Esophagus muscularis mucosa (tissue), 4 donors: Measurements from ENCODE around the gene TMEM120B. TPM values are rescaled to one million over a fixed set of nuclear protein-coding genes. Genes with fewer than 3 reads are reported as not detected.
"Not testable (repeated sequence)": the region's sequence is repeated elsewhere in the genome, so short reads cannot be mapped to it uniquely, and the experiment has no call there.

Experiments used
- DNase-seq: peaks from one replicate; pipeline ENCODE4 v3.0.0-alpha.2; 2017; ENCODE audit errors: extremely low spot score
- H3K27ac ChIP-seq, 4 donors: fragments of 200-600 bp; sonication (generic); replicated peaks in 1 of 4; 1 replicate in 3 of 4; 2 replicates in 1 of 4; pipeline ENCODE4 v1.5.1; 2016 to 2019; ENCODE audit warnings: mild to moderate bottlenecking in 1 of 4
- H3K27me3 ChIP-seq, 4 donors: fragments of 200-600 bp; sonication (generic); one replicate each; pipeline versions ENCODE4 v1.5.1 to v1.6.0; 2016 to 2019
- H3K36me3 ChIP-seq, 4 donors: fragments of 200-600 bp; sonication (generic); one replicate each; pipeline ENCODE4 v1.5.1; 2016 to 2019
- H3K4me1 ChIP-seq, 4 donors: fragments of 200-600 bp; sonication (generic); one replicate each; pipeline ENCODE4 v1.5.1; 2016 to 2019
- H3K4me3 ChIP-seq, 4 donors: fragments of 200-600 bp; sonication (generic); 1 replicate in 2 of 4; 2 replicates in 2 of 4; pipeline ENCODE4 v1.5.1; 2016 to 2019; ENCODE audit warnings: mild to moderate bottlenecking in 4 of 4, moderate library complexity in 1 of 4
- H3K9me3 ChIP-seq, 4 donors: fragments of 200-600 bp; sonication (generic); 1 replicate in 3 of 4; 2 replicates in 1 of 4; pipeline ENCODE4 v1.5.1; 2016 to 2019
- EP300 ChIP-seq: sonication (generic); formaldehyde crosslinking; IDR thresholded peaks from one replicate; pipeline ENCODE4 v1.6.1; 2017; ENCODE audit warnings: antibody characterized with exemption
- POLR2A ChIP-seq: fragments of 450-650 bp; IDR thresholded peaks from one replicate; pipeline ENCODE4 v1.6.1; 2017; ENCODE audit warnings: antibody characterized with exemption, moderate library complexity, mild to moderate bottlenecking, low read depth
- POLR2AphosphoS5 ChIP-seq, 2 donors: sonication (generic); formaldehyde crosslinking; IDR thresholded peaks; one replicate each; pipeline ENCODE4 v1.6.1; 2017; ENCODE audit warnings: antibody characterized with exemption in 2 of 2
- WGBS: methylation state at CpG from one replicate; pipeline ENCODE4 v1.1.5; 2018; 5-methylcytosine and 5-hydroxymethylcytosine counted together
- intact Hi-C: fragments of 100-400 bp; cut with DNase I; formaldehyde crosslinking; loops from one replicate; pipeline ENCODE4 v1.15.1; 2023
- total RNA-seq, 4 donors: library from RNA; depleted of rRNA; stranded (reverse); fragments of >200 nt; gene quantifications; one replicate each; pipeline versions ENCODE4 v1.1.0 to v1.2.1, GENCODE V29; 2016
- TF ChIP-seq, protein P1 (sequence below), 3 experiments: fragments of 200-600 bp in 2 of 3; fragments of 450-650 bp in 1 of 3; sonication (generic) in 2 of 3; IDR thresholded peaks; one replicate each; pipeline ENCODE4 v1.5.1; 2017 to 2019; ENCODE audit warnings: antibody characterized with exemption in 3 of 3, mild to moderate bottlenecking in 2 of 3, moderate library complexity in 1 of 3

TMEM120B gene
- total RNA-seq, 4 donors from 2014 or later: 4.5 to 14.1 (median 6.4) TPM

DNA sequence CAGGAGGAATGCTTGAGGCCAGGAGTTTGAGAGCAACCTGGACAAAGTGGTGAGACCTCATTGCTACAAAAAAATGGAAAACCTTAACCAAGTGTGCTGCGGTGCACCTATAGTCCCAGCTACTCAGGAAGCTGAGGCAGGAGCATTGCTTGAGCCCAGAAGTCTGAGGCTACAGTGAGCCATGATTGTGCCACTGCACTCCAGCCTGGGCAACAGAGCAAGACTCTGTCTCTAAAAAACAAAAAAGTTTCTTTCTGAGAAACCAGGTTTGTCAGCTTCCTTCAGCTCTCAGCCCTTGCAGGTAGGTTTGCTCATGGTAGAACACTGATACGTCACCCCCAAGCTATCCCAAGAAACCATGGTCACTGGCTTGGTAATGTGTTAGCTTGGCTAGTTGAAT, 23.1 kb upstream of the TMEM120B start:
- Histone ChIP-seq H3K36me3 (no peaks in the 10 kb centered on the region), H3K4me3 (no peak overlapping the region), H3K4me1 (peaks cover 6 to 18% (median 14%) of the 10 kb centered on the region in 4 donors), H3K27me3 (no peaks in the 10 kb centered on the region), H3K9me3 (no peaks in the 10 kb centered on the region), H3K27ac (no peak overlapping the region)
- WGBS: 90% methylated on average over 2 of the region's 2 CpGs
- intact Hi-C loops: loop anchor here (5.0 kb wide), 1 partner anchor 62 kb away; the partner anchor contains the start of gene ORAI1
- TF ChIP-seq POLR2A (no peak), POLR2AphosphoS5 (IDR thresholded peaks at IDR 0.05) (no peak), EP300 (no peak)
- TF ChIP-seq, protein P1, sequence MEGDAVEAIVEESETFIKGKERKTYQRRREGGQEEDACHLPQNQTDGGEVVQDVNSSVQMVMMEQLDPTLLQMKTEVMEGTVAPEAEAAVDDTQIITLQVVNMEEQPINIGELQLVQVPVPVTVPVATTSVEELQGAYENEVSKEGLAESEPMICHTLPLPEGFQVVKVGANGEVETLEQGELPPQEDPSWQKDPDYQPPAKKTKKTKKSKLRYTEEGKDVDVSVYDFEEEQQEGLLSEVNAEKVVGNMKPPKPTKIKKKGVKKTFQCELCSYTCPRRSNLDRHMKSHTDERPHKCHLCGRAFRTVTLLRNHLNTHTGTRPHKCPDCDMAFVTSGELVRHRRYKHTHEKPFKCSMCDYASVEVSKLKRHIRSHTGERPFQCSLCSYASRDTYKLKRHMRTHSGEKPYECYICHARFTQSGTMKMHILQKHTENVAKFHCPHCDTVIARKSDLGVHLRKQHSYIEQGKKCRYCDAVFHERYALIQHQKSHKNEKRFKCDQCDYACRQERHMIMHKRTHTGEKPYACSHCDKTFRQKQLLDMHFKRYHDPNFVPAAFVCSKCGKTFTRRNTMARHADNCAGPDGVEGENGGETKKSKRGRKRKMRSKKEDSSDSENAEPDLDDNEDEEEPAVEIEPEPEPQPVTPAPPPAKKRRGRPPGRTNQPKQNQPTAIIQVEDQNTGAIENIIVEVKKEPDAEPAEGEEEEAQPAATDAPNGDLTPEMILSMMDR (IDR thresholded peaks at IDR 0.05): no peak
- no peak for DNase-seq

GRCh38 chr12:121692744-121693143, 19.8 kb upstream of the TMEM120B start:
- H3K27ac ChIP-seq, H3K9me3 ChIP-seq, H3K4me3 ChIP-seq, DNase-seq, intact Hi-C loops, H3K4me1 ChIP-seq, H3K27me3 ChIP-seq, H3K36me3 ChIP-seq: not testable (repeated sequence)
- 78% methylated on average over 3 of the region's 3 CpGs for WGBS

DNA sequence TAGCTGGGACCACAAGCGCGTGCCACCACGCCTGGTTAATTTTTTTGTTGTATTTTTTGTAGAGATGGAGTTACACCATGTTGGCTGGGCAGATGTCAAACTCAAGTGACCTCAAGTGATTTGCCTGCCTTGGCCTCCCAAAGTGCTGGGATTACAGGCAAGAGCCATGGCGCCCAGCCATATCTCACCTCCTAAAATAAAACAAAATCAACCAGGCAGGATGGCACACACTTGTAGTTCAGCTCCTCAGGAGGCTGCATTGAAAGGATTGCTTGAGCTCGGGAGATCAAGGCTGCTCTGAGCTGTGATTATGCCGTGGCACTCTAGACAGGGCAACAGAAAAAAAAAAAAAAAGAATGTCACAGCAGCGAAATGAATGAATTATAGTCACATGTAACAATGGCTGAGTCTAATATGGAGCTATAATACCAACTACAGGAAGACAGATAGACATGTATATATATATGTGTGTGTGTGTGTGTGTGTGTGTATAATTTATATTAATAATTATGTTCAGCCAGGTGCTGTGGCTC, 19.3 kb upstream of the TMEM120B start:
- Histone ChIP-seq H3K27me3 (no peaks in the 10 kb centered on the region), H3K9me3 (no peaks in the 10 kb centered on the region), H3K36me3 (no peaks in the 10 kb centered on the region), H3K27ac (no peak overlapping the region), H3K4me3 (no peak overlapping the region), H3K4me1 (peaks cover 0 to 5% (median 2%) of the 10 kb centered on the region in 4 donors)
- intact Hi-C loops: no loop called here
- DNase-seq: no peak
- no peak for TF ChIP-seq POLR2AphosphoS5 (IDR thresholded peaks at IDR 0.05)
- TF ChIP-seq, protein P1 (IDR thresholded peaks at IDR 0.05): no peak
- TF ChIP-seq EP300: no peak
- no peak for TF ChIP-seq POLR2A
- WGBS: 83% methylated on average over 7 of the region's 7 CpGs

GRCh38 chr12:121697093-121697698, 15.4 kb upstream of the TMEM120B start:
- peak overlapping the region in 2 of 4 donors; percentile 15 to 18 for H3K4me3 ChIP-seq
- no peak for TF ChIP-seq EP300
- TF ChIP-seq, protein P1 (IDR thresholded peaks at IDR 0.05): peak; percentile 62 to 84 (median 67)
- intact Hi-C loops: loop anchor here (1.0 to 2.0 kb wide), 2 partner anchors 76 to 98 kb away; no protein-coding TSS in a partner anchor
- no peaks in the 10 kb centered on the region for H3K27me3 ChIP-seq
- H3K4me1 ChIP-seq: peaks cover 3 to 19% (median 15%) of the 10 kb centered on the region in 4 donors
- H3K9me3 ChIP-seq: no peaks in the 10 kb centered on the region
- no peak overlapping the region for H3K27ac ChIP-seq
- H3K36me3 ChIP-seq: no peaks in the 10 kb centered on the region
- 49% methylated on average over 9 of the region's 9 CpGs for WGBS
- no peak for DNase-seq

- not testable (repeated sequence) for H3K9me3 ChIP-seq, H3K36me3 ChIP-seq, H3K4me3 ChIP-seq, H3K27ac ChIP-seq, DNase-seq, H3K27me3 ChIP-seq
- intact Hi-C loops: loop anchor here (1.0 to 2.0 kb wide), 2 partner anchors 75 to 97 kb away; no protein-coding TSS in a partner anchor
- peaks cover 3 to 26% (median 22%) of the 10 kb centered on the region in 4 donors for H3K4me1 ChIP-seq
- WGBS: 88% methylated on average over 6 of the region's 6 CpGs
Observed at GRCh38 chr12:121697861-121698260, 14.7 kb upstream of the TMEM120B start.
